Right forelimb (tissue), 1 donor: ENCODE results near the gene SEMA7A.
"Not testable (repeated sequence)": the region's sequence is repeated elsewhere in the genome, so short reads cannot be mapped to it uniquely, and the experiment has no call there.

Experiments used
- DNase-seq: peaks from one replicate; pipeline ENCODE4 v3.0.0-alpha.2; 2018

SEMA7A gene, protein sequence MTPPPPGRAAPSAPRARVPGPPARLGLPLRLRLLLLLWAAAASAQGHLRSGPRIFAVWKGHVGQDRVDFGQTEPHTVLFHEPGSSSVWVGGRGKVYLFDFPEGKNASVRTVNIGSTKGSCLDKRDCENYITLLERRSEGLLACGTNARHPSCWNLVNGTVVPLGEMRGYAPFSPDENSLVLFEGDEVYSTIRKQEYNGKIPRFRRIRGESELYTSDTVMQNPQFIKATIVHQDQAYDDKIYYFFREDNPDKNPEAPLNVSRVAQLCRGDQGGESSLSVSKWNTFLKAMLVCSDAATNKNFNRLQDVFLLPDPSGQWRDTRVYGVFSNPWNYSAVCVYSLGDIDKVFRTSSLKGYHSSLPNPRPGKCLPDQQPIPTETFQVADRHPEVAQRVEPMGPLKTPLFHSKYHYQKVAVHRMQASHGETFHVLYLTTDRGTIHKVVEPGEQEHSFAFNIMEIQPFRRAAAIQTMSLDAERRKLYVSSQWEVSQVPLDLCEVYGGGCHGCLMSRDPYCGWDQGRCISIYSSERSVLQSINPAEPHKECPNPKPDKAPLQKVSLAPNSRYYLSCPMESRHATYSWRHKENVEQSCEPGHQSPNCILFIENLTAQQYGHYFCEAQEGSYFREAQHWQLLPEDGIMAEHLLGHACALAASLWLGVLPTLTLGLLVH

DNA sequence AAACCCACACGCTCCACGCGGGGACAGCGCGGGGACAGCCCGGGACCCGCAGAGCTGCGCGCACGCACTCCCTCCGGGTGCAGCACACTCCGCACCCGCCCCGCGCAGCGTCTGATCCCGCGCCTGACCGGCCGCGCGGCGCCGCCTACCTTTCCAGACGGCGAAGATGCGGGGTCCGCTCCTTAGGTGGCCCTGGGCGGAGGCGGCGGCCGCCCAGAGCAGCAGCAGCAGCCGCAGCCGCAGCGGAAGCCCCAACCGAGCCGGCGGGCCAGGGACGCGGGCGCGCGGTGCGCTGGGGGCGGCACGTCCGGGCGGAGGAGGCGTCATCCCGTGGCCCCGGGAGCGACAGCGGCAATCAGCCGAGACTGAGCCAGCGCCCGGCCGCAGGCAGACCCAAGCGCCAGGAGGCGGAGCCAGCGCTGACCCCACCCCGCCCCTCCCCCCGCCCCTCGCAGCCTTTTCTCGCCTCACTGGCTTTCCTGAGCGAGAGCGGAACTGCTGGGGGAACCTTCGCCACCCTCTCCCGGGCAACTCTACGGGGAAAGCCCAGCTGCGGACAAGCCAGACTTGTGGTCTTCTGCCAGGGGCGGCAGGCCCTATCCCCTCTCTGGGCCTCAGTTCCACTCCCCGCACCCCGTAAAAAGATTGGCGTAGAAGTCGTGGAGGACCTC lies at the start of gene SEMA7A:
Gene SEMA7A, minus strand, starts transcription at position 367 of the 671 bp plus-strand sequence. Its CDS starts 40 bp downstream, at position 327.
- DNase-seq, result peak; percentile 95

DNA sequence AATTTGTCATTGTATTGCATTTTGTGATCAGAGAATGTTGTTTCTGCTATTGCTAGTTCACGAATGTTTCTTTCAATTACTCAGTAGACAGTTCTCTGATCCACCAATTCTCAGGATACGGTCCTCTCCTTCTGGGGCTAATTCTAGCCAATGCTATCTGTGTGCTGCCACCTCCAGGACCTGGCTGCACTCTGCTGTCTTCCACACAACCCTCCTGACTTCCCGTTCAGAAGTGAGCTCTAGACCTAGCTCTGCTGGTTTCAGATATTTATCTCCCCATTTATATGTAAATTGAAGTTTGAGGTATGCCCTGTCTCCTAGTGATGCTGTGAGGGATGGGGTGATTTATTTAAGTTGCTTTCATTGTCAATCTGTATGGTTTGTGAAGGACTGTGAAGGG lies 48.9 kb upstream of the SEMA7A start:
- DNase-seq, result no peak

DNA sequence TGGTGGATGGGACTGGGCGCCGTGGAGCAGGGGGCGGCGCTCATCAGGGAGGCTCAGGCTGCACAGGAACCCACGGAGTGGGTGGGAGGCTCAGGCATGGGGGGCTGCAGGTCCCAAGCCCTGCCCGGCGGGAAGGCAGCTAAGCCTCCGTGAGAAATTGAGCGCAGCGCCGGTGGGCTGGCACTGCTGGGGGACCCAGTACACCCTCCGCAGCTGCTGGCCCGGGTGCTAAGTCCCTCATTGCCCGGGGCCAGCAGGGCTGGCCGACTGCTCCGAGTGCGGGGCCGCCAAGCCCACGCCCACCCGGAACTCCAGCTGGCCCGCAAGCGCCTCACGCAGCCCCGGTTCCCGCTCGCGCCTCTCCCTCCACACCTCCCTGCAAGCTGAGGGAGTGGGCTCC lies 46.6 kb upstream of the SEMA7A start:
- DNase-seq, result not testable (repeated sequence)

DNA sequence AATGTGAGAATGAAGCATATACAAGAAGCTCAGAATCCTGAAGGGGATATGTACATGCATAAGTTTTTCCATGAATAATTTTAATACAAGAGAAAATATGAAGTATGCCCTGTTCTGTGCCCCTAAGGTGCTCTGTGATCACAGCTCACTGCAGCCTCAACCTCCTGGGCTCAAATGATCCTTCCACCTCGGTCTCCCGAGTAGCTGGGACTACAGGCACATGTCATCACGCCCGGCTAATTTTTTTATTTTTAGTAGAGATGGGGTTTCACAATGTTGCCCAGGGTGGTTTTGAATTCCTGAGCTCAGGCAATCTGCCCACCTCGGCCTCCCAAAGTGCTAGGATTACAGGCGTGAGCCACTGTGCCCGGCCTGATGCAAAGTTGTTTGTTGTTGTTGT lies 37.9 kb upstream of the SEMA7A start:
- DNase-seq, result not testable (repeated sequence)

DNA sequence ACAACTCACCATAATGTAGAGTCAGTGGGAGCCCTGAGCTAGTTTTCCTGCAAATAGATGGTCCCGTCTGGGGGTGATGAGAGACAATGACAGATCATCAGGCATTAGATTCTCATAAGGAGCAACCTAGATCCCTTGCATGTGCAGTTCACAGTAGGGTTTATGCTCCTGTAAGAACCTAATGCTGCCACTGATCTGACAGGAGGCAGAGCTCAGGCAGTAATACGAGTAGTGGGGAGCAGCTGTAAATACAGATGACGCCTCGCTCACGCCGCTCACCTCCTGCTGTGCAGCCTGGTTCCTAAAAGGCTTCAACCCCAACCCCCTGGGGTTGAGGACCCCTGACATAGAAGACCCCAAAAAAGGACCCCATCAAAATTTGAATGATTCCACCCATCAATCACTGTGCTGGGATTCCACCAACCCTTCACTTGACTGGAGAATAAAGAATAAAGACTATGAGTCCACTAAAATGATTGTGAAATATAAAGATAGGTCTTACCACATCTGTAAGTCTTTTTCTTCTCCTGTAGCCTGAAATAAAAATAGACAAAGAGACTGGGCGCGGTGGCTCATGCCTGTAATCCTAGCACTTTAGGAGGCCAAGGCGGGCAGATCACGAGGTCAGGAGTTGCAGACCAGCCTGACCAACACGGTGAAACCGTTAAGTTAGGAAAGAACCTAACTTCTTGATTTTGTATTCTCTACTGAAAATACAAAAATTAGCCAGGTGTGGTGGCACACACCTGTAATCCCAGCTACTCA lies 37.1 kb upstream of the SEMA7A start:
- DNase-seq, result no peak

DNA sequence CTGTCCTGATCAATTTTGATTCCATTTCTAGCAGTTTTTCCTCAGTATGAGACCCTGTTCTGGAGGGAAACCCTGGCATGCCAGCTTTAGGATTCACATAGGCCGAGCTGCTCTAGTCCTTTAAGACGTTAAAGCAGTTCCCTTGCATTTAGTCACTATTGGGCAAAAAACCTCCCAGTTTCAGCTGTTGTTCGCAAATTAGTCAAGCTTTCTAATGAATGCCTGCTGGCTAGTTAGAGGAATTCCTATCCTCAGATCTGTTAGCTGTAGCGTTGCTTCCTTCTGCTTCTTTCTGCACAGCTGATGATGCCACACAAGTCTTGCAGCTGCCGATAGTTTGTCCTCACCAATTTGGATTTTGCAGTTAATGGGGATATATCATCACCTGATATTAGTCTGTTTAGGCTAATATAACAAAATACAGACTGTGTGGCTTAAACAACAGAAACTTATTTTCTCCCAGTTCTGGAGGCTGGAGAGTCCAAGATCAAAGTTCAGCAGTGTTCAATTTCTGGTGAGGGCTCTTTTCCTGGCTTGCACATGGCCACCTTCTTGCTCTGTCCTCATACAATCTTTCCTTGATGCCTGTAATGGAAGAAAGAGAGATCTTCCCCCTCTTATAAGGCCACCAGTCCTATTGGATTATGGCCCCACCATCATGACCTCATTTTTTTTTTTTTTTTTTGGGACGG lies 34.7 kb upstream of the SEMA7A start:
- DNase-seq, result no peak

DNA sequence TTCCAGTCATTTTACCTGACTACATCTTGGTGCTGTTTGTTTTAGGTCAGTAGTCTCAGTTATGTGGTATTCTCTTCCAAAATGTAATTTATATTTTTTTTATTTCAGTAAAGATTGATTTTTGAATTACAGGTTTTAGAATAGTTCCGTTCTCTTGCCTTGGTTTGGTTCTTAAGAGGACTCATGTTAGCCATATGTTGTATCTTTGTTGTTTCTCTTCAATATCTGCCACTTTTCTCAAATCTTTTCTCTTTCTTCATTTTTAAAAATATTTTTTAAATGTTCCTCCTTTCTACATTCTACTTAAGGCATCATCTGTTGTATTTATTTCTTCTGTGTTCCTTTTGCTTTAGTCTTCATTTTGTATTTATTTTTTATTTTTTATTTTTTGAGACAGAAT lies 32.8 kb upstream of the SEMA7A start:
- no peak for DNase-seq

DNA sequence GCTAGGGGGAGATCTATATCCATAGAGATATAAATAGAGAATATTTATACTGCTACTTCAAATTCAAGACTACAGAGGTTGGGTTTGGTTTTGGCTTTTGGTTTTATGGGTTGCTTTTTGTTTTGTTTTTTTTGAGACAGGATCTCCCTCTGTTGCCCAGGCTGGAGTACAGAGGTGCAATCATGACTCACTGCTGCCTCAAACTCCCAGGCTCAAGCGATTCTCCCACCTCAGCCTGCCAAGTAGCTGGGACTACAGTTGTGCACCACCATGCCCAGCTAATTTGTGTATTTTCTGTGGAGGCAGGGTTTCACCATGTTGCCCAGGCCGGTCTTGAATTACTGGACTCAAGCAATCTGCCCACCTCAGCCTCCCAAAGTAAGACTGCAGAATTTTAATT lies 31.1 kb upstream of the SEMA7A start:
- DNase-seq, result no peak

DNA sequence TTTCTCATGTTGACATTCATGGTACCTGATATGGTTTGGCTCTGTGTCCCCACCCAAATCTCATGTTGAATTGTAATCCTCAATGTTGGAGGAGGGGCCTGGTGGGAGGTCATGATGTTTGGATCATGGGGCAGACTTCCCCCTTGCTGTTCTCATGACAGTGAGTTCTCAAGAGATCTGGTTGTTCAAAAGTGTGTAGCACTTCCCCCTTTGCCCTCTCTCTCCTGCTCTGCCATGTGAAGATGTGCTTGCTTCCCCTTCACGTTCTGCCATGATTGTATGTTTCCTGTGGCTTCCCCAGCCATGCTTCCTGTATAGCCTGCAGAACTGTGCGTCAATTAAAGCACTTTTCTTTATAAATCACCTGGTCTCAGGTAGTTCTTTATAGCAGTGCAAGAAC lies 30.5 kb upstream of the SEMA7A start:
- no peak for DNase-seq

DNA sequence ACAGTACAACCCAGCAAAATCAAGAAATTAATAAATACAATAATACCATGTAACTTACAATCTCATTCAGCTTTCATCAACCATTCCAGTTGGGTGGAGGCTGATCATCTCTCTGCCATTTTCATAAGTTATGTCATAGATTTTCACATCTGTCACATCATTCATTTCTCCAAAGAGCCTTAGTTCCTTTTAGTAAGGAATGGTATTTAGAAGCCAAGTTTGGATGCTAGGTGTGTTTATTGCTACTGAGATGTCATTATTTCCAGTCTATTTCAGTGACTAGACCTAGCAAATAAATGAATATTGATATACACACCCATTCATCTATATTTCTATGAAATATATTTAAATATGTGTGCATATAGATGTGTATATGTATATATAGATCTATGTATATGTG lies 29.9 kb upstream of the SEMA7A start:
- DNase-seq, result no peak

DNA sequence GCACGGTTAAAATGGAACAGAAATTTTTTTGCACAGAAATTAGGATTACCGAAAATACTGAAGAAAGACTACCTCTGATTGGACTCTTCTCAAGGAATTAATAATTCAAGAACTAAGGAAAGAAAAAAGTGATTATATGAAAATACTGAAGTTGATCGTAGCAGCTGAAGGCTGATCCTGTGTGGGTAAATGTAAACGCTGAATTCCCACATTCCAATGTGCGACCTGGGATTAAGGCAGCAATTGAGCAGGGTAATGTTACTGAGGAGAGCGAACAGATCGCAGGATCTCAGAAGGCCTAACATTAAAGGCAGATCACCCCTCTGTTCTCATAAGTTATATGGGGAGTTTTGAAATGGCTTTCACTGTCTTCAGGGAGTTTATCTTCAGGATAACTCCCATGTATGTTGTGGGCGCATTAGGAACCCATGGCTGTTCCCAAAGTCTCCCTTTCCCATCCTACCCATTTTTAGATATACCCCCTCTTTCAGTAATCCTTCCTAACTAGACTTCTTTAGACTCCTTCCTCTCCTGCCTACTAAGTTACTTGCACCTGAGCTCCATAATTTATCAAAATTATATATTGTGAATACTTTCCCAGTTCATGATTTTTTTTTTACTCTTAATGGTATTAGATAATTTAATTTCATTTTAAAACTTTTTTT lies 28.2 kb upstream of the SEMA7A start:
- no peak for DNase-seq

DNA sequence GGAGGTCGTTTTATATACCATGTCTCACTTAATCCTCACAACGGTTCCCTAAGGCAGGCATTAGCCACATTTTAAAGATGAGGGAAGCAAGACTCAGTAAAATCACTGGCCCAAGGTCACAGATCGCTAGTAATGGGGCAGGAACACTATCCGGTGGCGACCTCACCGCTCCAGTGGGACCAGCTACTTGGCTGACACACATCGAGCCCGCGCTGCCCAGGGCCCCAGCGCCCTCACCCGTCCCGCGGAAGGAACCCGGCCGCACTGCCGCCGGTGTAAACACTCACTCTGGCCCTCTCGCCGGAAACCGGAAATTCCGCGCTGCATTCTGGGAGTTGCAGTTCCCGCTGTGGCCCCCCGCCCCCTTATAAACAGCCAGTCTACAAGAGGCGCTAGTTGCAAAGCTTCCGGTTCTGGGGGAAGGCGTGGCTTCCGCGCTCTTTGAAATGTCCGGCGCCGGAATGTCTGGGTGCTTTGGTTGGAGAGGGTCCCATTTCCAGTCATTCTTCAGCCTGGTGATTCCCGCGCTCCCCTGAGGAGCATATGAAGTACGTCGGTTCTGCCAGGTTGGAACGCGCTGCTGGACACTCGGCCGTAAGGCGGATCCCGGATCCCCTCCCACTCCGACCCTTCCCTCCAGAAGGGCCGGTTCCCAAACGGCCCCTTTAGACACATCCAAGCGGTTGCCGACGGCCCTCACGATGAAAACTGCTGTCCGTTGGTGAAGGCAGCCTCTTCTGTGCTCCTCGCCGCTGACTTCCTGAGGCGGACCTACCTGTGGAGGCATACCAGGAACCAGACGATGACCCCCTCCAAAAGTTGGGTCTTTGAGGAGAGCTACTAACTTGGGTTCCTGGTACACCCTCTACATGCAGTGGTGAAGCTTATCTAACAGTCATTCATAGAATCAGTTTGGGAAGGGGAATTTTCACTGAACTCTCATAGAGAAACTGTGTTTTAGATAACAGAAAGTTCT lies 27.4 kb upstream of the SEMA7A start, which contains the start of gene UBL7:
Gene UBL7, minus strand, starts transcription at position 290 of the 976 bp plus-strand sequence. CDS start 2,293 bp downstream, outside the sequence.
- peak; percentile 98 for DNase-seq

DNA sequence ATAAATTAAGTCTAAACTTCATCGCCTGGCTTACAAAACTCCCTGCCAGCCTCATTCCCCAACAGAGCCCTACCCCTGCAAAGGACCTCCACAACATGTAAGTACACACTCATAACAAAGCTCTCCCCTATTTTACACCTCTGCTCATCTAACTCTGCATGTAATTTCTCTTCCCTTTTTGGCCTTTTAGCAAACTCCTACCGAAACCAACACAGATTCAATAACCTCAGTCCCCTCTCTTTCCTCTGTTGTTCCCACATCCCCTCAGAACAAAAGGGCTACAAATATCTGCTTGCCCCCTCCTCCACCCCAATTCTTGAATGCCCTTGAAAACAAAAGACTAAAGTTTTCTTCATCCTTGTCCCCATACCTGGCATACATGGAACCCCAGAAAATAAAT lies 26.5 kb upstream of the SEMA7A start:
- DNase-seq, result no peak

DNA sequence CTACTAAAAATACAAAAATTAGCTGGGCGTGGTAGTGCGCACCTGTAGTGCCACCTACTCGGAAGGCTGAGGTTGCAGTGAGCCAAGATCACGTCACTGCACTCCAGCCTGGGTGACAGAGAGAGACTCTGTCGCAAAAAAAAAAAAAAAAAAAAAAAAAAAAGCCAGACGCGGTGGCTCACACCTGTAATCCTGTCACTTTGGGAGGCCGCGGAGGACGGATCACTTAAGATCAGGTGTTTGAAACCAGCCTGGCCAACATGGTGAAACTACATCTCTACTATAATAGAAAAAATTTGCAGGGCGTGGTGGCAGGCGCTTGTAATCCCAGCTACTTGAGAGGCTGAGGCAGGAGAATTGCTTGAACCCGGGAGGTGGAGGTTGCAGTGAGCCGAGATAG lies 26.0 kb upstream of the SEMA7A start:
- not testable (repeated sequence) for DNase-seq

DNA sequence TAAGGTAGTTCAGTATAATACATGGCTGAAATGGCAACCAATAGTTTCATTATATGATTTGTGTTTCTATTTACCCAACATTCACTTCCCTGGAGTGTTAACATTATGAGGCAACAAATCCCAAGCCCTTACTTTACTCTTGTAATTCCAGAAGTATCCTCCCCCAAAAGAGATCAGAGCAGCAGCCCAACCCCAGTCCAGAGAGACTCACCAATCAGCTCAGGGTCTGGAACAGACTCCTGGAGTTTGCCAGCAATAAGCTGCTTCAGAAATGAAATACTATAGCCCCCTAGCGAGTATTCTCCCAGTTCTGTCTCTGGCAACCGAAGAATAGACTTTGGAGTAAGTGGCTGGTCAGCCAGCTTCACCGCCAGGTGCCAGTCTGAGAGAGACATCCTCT lies 24.7 kb upstream of the SEMA7A start:
- no peak for DNase-seq

DNA sequence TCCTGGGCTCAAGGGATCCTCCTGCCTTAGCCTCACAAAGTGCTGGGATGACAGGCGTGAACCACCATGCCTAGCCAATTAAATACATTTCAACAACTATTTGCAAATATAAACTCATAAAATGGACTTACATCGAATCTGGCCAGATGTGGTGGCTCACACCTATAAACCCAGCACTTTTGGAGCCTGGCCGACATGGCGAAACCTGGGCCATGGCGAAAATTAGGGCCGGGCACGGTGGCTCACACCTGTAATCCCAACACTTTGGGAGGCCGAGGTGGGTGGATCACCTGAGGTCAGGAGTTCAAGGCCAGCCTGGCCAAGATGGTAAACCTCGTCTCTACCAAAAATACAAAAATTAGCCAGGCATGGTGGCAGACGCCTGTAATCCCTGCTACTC lies 23.3 kb upstream of the SEMA7A start:
- DNase-seq, result not testable (repeated sequence)

DNA sequence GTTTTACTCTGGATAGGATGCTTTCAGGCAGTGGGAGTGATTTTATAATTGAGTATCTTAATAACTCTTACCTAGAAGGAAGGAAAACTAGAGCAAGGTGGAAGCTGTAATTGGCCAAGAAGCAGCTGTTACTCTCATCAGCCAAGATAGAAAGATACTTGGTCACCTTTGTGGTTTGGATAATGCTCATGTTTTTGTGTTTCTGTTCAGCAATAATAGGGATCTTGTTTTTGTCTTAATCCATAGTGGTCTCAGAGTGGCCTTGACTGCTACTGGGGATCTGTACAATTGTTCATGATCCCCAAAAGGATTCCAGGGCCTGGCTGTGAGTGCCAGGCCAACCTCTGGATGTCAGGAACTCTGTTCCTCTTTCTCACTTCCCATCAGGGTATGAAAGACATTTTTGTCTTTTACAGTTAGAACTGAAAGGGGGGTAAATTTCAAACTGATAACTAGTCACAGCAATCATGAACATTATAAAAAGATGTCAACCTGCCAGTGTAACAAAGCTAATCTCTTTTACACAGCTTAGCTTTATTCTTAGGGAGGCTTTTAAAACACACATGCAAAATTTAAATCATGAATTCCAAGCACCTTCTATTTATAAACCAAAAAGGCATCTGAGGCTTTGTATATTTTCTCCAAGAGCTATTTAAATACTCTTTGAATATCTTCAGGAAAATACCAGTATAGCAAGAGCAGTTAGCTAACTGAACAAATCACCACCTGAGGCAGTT lies 21.2 kb upstream of the SEMA7A start:
- DNase-seq, result no peak

DNA sequence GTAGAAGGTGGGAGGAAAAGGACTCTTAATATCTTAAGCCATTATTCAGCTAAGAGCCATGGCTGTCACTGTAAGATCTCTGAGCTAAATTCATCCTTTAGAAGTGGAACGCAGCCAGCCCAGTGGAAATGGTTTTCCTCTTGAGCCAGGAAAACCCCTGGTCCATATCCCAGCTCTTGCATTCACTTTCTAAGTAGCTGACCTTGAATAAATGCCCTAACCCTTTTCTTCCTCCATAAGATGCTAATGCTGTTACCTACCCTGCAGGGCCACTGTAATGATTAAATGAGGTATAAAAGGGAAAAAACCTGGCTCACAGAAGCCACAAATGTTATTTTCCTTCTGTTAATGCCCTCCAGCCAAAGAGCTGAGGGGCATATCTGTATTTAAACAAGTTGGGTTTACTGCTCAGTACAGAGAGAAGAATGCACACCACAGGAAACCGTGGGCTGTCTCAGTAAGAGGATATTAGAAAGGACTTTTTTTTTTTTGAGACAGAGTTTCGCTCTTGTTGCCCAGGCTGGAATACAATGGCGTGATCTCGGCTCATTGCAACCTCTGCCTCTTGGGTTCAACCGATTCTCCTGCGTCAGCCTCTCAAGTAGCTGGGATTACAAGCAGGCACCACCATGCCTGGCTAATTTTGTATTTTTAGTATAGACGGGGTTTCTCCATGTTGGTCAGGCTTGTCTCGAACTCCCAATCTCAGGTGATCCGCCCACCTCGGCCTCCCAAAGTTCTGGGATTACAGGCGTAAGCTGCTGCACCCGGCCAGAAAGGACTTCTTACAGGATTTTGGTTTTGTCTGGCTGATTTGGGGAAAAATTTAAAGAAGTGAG lies 20.4 kb upstream of the SEMA7A start:
- DNase-seq, result no peak
